HG03342 (cell line): ENCODE measurements around the gene WNT10A.
"Not testable (repeated sequence)": the region's sequence is repeated elsewhere in the genome, so short reads cannot be mapped to it uniquely, and the experiment has no call there.

Source experiments
- ATAC-seq: cut with Tn5 transposase; IDR thresholded peaks from one replicate; pipeline ENCODE4 v1.9.1; 2021; ENCODE audit warnings: mild to moderate bottlenecking, moderate library complexity; ENCODE audit not compliant: unreplicated experiment

WNT10A gene

DNA sequence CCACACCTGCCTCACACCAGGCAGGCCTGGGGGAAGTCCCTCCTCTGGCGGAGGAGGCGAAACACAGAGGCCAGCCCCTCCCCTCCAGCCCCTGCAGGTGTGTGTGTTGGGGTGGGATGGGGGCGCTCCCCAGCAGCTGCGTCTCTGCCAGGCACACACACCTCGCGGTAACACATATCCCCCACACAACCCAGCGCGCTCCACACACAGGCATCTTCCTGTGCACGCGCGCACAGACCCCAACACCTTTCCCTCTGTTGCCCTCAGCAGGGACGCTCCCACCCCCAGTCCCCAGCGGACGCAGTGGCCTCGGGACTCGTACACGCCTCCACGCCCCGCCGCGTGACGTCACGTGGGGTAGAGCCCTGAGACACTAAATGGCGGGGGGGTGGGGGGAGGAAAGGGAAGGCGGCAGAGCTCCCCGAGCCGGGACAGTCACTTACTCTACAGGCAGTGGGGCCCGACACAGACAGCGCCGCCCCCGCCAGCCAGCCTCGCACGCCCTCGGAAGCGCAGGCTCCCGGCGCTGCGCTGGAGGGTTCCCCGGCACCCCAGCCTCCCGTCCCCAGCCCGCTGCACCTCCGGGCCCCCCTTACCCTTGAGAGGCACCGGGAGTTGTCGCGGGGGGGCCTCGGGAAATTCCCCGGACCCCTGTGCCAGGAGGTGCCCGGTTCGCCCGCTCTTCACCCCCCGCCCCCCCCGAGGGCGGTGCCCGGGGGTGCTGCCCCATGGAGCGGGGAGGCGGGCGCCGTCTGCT, at the start of gene WNT10A:
Gene WNT10A, plus strand, starts transcription at position 751 of the 757 bp plus-strand sequence. CDS start 144 bp downstream, outside the sequence.
- peak; percentile 58 for ATAC-seq

GRCh38 chr2:218831378-218831990, 49.2 kb upstream of the WNT10A start, which contains the start of gene PRKAG3:
Gene PRKAG3 (minus strand): TSS chr2:218831803.
- no peak for ATAC-seq

DNA sequence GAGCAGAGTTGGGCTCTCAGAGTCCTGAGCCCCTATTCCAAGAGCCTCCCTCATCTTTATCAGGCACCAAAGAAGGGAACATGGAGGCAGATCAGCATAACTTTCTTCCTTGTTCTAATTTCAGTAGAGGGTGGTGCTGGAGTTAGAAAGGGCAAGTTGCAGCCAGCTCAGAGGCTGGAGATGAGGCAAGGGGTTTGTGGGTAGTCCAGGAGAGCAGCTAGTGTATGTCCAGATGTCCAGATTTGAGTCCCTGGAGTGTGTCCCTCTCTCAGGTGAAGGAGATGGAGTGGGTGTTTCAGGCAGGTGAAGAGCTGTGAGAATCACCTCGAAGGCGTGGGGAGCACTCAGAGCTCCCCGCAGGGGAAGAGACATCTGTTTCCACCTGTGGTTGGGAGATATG, 48.6 kb upstream of the WNT10A start:
- no peak for ATAC-seq

- no peak for ATAC-seq
Observed at GRCh38 chr2:218832520-218832919, 48.1 kb upstream of the WNT10A start.

GRCh38 chr2:218833023-218833609, 47.5 kb upstream of the WNT10A start:
- ATAC-seq, result no peak

- no peak for ATAC-seq
Observed at GRCh38 chr2:218834685-218835084, 46.0 kb upstream of the WNT10A start.

DNA sequence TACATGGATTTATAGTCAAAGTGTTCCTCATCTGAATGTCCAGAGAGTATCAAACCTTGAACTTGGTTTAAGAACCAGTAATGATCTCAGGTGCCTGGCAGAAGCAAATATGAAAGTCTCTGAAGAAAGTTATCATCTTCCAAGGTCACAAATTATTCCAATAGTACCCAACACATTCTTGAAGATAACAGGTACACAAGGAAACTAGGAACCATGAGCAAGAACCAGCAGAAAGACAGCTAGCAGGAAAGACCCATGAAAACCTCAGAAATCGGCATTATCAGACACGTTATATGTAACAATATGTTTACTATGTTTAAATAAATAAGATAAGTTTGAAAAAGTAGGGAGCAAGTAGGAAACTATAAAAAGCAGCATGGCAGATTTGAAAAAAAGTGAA, 43.2 kb upstream of the WNT10A start:
- ATAC-seq, result no peak

GRCh38 chr2:218839430-218839829, 41.2 kb upstream of the WNT10A start:
- ATAC-seq, result no peak

GRCh38 chr2:218839888-218840287, 40.8 kb upstream of the WNT10A start:
- no peak for ATAC-seq

DNA sequence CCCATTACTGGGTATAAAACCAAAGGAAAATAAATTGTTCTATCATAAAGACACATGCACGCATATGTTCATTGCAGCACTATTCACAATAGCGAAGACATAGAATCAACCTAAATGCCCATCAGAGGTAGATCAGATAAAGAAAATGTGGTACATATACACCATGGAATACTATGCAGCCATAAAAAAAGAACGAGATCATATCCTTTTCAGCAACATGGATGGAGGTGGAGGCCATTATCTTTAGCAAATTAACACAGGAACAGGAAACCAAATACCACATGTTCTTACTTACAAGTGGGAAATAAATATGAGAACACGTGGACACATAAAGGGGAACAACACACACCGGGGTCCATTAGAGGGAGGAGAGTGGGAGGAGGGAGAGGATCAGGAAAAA, 36.3 kb upstream of the WNT10A start:
- ATAC-seq, result not testable (repeated sequence)

DNA sequence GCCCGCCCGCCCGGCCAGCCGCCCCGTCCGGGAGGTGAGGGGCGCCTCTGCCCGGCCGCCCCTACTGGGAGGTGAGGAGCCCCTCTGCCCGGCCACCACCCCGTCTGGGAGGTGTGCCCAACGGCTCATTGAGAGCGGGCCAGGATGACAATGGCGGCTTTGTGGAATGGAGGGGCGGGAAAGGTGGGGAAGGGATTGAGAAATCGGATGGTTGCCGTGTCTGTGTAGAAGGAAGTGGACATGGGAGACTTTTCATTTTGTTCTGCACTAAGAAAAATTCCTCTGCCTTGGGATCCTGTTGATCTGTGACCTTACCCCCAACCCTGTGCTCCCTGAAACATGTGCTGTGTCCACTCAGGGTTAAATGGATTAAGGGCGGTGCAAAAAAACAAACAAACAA, 33.7 kb upstream of the WNT10A start:
- not testable (repeated sequence) for ATAC-seq

GRCh38 chr2:218849721-218850120, 30.9 kb upstream of the WNT10A start:
- no peak for ATAC-seq

DNA sequence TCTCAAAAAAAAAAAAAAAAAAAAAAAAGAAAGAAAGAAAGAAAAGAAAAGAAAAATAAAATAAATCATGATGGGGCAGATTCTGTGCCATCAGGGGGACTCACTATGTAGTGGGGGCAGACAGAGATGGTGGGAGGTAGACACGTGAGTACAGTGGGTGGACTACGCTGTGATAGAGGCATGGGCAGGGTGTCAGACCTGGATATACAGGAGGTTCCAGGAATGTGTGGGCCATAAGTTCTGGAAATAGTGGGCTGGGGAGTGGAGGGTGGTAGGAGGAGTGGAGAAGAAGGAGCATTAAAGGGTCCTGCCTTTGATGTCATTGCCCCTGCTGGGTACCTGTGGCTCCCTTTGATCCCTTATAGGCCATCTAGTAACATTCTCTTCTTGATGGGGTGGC, 29.9 kb upstream of the WNT10A start:
- ATAC-seq, result no peak

- ATAC-seq, result no peak
Observed at GRCh38 chr2:218851286-218851685, 29.4 kb upstream of the WNT10A start.

DNA sequence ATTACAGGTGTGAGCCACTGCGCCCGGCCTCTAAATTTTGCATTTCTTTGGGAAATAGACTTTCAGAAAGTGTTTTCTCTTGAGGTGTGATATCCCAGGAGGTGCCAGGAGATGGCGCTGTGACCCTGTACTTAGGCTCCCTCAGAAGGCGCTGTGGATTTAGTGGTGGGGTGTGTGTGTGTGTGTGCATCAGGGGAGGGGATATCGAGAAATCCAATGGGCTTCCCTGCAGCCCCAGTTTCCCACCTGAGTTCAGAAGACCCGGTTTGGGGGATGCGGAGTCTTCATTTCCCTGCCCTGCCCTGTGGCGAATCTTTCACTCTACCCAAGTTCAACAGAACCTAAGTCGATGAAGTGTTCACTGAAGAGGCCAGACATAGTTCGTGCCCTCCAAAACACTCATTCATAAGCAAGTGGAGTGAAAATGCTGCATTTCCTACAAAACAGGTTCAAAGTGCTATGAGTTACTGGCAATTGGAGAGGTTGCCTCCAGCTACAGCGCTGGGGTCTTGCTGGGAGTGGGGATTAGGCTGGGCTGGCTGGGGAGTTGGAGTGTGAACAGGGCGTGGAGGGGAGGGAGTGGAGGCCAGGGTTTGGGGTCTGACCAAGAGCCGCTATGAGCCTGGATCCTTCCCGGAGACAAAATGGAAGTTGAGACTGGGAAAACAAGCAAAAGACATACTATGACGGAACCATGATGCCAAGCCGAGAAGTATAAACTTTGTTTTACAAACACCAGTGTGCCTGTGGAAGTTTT, 27.6 kb upstream of the WNT10A start:
- no peak for ATAC-seq

DNA sequence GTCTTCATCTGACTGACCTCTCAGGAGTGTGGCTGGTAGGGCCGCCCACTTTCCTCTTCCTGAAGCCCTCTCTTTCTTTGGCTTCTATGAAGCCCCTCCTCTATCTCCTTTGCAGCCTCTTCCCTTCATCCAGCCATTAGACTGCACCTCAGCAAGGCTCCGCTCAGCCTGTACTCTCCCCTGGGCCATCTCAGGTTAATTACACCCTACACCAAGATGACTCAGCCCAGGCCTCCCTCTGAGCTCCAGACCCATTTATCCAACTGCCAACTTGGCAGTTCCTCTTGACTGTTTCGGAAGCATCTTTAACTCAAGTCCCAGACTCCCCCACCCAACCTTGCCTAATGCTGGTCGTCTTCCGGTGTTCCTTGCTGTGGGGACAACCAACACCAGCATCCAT, 26.9 kb upstream of the WNT10A start:
- no peak for ATAC-seq

- ATAC-seq, result no peak
Observed at GRCh38 chr2:218854860-218855259, 25.8 kb upstream of the WNT10A start.

DNA sequence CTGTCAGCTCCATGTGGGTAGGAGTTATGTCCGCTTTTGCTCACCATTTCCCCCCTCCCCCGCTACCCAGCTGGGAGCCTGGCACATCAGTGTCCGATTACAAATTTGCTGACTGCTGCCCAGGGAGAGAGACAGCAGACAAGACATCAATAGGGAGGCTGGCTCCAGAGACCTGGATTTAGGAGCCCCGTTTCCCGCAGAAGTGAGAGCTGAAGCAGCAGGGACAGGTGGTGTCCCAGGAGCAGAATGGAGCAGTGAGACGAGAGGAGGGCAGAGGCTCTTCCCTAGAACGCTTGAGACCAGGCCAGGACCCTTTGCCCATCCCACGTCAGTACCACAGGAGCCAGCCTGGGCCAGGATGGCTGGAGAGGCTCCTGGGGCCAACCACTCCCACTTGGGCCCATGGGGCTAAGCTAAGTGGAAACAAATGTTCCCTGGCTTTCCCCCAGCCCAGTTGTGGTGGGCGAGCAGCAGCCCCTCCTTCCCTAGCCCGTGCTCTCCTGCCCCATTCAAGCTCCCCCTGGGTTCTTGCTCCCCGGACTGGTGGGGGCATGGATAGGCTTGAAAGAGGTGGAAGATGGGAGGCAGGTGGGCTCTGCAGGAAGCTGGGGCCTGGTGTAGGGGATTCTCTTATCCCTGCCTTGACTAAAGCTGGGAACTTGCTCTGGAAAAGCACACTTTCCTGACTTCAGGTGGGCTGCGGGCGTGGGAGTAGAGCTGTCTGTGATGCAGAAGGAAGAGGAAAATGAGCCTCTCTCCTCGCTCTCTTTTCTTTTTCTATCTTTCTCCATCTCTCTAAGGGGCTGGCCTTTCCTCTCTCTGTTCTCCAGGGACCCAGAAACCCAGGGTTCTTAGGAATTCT, 25.1 kb upstream of the WNT10A start:
- no peak for ATAC-seq

GRCh38 chr2:218856167-218856895, 24.3 kb upstream of the WNT10A start:
- no peak for ATAC-seq

DNA sequence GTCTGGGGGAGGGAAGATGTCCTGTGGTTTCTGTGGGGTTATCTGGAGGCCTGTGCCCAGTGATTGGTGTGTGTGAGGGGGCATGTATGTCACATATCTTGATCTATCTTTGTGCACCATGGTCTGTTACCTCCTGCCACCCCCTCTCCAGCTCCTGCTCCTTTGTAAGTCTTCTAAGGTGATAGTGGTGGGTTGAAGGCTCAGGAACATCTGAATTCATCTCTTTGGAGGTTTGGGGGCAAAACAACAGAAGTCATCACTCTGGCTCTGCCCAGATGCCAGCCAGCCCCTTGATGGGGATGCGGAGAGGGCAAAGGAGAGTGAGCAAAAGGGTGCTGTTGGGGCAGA, 23.8 kb upstream of the WNT10A start:
- no peak for ATAC-seq
